Stromal cell of bone marrow (primary cell): ENCODE results near the gene CYB561A3.

ENCODE experiments used
- DNase-seq: peaks from one replicate; pipeline ENCODE4 v3.0.0-alpha.2; 2012; ENCODE audit warnings: low read depth

CYB561A3 gene

DNA sequence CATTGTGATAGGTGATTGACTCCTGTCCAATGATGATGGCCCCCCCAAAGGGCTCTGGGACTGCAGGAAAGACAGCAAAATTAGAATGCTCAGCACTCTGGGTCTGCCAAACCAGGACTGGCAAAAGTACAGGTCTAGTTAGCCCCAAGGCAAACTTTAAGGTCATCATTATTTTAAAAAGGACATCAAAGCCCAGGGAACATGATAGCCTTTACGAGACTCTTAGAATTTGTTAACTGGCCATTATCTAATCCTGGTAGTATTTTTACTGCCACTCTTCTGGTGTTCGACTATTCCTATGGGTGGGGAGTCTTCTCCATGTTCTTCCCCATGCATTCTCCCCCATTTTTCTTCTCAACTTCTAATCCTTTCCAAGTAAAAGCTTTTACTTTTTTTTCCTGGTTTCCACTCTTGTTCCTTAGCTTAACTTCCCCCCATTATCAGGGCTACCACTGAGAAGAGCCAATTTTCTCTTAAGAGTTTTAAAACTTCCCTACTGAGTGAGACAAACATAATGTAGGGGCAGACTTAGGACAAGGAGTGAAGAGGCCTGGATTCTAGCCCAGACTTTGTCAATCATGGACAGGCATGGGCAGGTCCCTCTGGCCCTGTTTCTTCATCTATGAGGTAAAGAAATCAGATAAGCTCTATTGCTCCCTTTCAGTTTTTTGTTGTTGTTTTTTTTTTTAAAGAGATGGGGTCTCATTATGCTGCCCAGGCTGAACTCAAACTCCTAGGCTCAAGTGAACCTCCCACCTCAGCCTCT is 35.9 kb downstream of the CYB561A3 start:
- no peak for DNase-seq

DNA sequence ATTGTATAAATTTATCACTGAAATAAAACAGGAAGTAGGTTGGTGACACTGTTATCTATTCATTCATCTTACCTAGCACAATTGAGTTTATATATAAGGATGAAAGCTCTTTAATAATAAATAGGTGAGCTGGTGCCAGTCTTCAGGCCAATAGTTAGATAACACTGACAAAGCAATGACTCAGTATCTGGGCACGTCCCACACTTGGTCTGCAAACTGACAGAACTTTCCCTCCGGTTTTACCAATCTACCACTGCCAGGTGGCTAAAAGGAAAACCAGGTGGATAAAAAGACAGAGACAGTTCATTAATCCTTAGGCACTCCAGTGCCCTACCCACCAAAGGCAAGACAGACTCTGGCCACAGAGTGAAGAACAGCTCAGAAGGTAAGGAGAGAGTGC is 46.4 kb downstream of the CYB561A3 start:
- no peak for DNase-seq

DNA sequence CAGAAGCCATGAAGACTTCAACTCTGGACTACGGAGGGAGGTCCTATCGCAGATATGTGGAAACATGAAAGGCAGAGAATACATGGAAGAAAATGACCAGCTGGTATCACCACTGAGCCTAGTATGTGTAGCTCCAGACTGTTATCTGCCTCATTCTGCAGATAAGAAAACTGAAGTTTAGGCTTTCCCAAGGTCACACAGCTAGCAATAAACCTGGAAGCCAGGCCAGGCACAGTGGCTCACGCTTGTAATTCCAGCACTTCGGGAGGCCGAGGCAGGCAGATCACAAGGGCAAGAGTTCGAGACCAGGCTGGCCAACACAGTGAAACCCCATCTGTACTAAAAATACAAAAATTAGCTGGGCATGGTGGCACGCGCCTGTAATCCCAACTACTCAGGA is 50.9 kb downstream of the CYB561A3 start:
- DNase-seq, result no peak

DNA sequence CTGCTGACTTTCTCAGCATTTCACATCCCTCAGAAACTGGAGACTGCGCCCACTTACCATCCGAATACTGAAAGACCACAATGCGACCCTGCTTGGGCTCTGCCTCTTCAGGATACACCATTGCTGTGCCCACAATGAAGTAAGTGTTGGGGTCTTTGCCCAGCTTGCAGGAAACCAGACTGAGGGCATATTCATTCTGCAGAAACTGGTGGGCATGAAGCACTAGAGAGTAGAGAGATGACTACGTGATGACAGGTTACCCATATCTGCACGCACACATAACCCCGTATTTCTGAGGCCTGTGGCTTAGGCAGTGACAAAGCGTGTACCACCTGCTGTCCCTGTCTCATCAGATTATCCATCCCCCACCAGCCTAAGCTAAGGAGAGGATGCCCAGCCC is 51.9 kb downstream of the CYB561A3 start:
- no peak for DNase-seq

DNA sequence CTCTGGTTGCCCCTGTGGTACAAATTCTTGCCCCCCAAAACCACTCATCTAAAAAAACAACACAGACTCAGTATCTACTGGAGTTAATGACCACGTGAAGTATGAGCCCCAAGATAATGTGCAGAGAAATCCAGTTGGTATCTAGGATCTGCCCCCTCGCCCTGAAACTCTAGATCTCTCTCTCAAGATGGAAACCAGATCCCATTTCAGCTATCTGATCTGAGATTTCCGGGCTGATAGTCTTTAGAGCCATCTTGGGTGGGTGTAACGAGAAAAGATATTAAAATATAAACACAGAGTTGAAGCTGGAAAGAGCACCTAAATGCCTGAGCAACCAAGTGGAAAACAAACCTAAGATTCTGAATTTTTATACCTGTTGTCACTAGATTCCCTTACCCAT is 52.5 kb downstream of the CYB561A3 start:
- DNase-seq, result no peak

DNA sequence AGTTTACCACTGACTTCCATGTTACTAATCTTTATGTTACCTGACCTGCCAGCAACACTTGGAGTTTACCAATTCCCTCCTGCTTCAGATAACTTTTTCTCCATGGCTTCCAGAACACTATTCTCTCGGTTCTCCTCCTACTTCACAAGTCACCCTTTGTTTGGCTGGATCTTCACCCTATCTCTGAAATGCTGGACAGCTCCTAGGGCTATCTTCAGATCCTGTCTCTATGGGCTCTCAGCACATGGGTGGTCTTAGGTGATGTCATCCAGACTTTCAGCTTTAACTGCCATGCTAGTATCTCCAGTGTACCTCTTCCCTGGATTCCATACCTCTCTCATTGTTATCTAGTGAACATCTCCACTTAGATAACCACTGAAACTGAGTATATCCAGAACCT is 54.3 kb downstream of the CYB561A3 start:
- no peak for DNase-seq

DNA sequence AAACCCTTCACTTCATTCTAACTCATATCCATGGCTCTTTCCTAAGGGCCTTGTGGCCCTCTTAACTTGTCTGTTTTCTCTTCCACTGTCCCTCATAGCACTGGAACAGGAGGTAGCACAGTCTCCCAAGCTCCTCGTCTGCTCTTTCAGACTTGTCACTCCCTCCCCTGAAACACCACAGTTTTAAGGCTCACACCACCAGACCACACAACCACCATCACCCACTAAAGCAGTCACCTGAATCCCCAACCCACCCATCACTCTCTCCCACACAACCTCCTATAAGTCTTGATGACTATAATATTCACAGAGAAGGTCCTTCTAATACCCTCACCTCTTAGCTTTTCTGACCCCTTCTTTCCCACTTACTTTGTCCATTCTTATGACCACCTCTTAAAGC is 55.5 kb downstream of the CYB561A3 start:
- DNase-seq, result no peak

DNA sequence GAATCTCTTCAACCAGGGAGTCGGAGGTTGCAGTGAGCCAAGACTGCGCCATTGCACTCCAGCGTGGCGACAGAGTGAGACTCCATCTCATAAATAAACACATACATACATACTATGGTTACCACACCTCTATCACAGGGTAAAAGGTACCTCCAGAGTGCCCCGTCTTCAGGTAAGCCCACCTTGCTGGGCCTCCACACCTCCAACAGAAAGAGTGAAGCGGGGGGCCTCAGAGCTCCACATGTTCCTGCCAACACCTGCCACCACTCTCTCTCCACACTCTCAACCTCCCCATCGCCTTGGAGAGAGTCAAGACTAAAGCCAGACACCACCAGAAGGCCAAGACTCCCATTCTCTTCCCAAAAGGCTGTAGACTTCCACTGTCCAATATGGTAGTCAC is 56.3 kb downstream of the CYB561A3 start:
- DNase-seq, result no peak

DNA sequence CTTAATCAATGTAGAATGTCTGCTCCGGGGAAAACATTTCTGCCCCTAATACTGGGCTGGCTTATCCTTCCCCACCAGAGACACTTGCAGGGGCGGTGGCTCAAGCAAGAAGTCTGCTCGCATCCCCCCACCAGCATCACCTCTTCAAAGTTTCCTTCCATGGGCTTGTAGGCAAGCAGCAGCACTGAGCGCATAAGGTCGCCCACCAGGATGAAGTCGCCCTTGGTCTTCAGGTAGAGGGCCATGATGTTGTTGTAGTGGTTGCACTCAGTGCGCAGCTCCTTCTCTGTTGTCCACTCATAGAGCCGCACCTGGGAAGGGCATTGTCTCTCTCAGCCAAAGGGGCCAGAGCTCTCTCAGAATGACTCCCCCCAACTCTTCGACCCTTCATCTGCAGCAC is 58.0 kb downstream of the CYB561A3 start:
- DNase-seq, result no peak

DNA sequence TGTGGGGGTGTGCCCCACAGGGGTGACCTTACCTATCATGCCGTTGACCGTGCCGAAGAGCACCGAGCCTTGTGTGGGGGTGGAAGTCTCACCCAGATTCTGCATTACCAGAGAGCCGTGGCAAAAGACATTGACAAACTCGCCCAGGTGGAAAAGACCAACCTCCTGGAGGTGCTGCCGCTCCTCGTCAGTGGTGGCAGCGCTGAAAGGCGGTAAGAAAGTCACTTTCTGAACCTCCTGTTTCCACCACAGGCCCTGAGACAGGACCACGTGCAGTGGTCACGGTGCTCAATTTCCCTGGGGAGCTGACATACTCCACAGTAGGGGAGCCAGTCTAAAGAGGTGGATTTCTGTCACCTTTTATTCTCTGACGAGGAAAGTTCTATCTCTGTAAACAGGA is 59.1 kb downstream of the CYB561A3 start:
- DNase-seq, result no peak
